Activated CD4-positive, alpha-beta T cell treated with anti-CD3 and anti-CD28 coated beads, Interleukin-2, amount 50 U/mL, for 48 hours (primary cell): ENCODE data around the gene DARS1.
"Not testable (repeated sequence)": the region's sequence is repeated elsewhere in the genome, so short reads cannot be mapped to it uniquely, and the experiment has no call there.

Source experiments
- DNase-seq, 2 experiments: peaks; one replicate each; pipeline ENCODE4 v3.0.0-alpha.2; 2020

The DARS1 gene

GRCh38 chr2:135942936-135943688, 42.3 kb downstream of the DARS1 start:
- no peak for DNase-seq

- no peak for DNase-seq
Observed at GRCh38 chr2:135936524-135936923, 48.9 kb downstream of the DARS1 start.

GRCh38 chr2:135935914-135936313, 49.5 kb downstream of the DARS1 start:
- no peak for DNase-seq

- DNase-seq = no peak
Observed at GRCh38 chr2:135931776-135932443, 53.5 kb downstream of the DARS1 start.

DNA sequence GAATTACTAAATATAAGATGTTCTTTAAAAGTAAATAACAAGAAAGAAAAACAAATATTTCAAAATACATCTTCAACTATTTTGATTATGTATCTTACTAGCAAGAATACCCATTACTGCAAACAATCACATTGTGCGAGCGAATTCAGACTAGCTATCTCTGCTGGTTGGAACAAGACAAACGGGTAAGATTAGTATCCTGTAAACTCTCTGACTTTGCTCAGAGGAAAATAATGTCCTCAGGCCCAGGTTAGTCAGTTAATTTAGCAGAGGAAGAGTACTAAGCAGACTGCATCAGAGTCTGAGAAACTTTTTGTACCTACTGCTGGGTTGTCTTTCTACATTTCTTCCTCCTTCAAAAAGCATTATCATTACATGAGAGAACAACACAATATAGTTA, 58.8 kb downstream of the DARS1 start:
- no peak for DNase-seq

DNA sequence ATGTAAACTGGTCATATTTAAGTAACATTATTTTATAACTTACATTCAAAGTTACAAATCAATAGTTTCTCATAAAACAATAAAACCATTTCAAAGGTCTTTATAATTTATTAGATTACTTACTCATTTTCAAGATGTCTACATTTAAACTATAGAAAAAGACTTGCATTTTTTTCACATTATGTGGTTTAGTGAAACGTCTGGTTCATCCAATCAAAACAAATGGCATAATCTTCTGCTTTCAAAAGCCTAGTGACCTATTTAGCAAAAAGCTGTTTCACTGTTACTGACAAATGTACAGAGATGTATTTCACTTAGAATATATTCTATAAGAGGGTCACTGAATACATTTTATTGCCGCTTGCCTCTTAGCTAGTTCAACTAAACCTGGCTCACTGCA, 59.9 kb downstream of the DARS1 start:
- DNase-seq = no peak

DNA sequence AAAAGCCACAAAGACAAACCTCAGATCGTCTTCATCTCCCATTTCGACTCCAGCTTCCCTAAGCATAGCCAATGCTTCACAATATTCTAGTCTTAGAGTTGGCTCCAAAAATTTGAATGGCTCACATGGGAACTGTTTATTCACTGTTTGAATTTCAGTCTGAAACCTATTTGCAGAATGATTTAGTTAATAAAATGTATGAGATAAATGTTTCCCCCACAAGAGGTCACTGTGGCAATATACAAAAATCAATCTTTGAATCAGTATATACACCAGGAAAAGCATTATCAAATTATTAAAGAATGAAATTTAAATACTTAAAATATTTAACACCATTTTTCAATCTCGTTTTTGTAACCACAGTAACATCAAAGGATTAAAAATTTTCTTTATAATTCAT, 69.2 kb downstream of the DARS1 start:
- DNase-seq = no peak

DNA sequence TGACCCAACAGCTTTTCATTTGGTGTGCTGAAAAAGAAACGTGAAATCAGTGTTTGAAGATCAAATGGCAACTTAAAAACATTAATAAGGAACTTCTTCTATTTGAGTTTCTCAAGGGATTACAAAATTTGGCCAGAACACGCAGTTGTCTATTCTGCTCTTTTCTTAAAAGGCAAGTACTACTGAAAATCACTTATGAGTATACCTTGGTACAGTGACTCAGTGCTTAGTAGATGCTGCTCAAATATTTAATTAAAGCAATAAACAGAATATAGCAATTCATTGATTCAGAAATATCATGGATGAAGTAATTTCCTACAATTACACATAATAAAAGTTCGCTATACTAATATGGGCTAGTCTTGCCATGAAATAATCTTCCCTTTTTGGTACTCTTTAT, 70.9 kb downstream of the DARS1 start:
- no peak for DNase-seq

DNA sequence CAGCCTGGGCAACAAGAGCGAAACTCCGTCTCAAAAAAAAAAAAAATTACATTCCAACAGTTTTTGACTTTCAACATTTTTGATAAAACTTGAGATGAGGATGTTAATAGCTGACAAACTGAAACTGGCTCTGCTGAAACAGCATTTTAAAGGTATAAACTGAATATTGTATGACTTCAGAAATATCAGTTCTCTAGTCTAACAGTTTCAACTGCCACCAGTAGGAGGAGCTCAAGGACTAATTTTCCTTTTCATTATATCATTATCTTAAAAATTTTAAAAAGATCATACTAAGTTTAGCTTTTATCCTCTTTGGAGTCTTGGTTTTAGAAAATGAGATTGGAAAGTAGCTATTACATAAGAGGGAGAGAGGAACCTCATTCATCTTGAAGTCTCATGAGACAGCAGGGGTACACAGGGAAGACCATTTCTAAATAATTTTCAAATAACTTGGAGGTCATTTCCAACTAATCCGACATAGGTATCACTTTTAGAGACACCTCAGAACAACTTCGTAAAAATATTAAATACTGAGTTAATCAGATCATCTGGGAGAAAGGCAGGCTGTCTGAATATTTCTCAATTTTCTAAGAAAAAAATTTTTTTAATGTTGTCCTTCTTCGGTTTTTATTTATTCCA, 71.6 kb downstream of the DARS1 start:
- DNase-seq = peak in 1 of 2 experiments; percentile 37

- no peak for DNase-seq
Observed at GRCh38 chr2:135909976-135910375, 75.5 kb downstream of the DARS1 start.

DNA sequence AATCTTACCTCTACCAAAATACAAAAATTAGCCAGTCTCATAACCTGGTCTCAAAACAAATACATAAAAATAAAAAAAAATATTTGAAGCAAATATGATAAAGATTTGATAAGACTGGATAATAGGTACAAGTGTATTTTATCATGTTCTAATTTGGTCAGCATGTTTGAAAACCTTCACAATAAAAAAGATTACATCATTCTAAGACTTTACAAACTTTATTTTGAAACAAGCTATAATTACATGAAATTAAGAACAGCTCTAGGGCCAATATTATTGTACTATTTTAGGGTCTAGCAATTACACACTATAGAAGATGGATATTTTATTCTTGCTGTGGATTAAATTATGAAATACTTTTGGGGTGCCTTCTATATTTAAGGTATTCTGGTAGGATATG, 79.7 kb downstream of the DARS1 start:
- DNase-seq = no peak

DNA sequence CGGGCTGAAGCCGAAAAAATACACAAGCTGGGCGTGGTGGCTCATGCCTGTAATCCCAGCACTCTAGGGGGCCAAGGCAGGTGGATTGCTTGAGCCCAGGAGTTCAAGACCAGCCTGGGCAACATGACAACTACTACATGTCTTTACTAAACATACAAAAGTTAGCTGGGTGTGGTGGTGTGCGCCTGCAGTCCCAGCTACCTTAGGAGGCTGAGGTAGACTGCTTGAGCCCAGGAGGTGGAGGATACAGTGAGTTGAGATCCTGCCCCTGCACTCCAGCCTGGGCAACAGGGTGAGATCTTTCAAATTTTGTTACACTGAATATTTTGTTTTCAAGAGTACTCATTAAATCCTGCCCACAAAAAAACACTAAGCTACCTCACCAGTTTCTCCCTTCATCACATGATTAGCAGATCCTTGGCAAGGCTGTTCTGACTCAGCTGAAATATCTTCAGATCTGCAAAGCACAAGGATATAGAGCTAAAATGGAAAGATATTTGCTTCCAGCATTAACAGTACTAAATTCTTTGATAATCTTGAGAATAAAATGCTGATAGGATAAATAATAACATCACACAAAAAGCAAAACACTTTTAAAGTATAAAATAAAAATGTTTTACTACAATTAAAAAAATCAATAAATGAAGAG, 81.0 kb downstream of the DARS1 start:
- no peak for DNase-seq

DNA sequence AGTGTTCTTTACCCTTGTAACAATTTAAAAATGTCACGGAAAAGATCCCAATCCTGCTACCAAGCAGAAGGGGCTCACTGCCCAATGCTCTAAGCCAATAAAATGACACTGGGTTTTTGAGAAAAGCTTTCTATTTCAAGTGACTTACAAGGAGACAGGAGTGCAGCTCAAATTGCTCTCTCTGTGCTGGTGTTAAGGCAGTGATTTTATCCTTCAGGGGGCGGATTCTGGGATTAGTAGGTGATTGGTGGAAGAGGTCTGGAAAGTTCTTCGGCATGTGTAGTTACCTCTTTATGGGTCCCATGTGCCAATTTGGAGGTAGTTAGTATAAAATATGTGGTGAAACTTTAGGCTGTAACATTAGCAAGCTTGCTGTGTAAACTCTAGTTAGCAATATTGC, 81.8 kb downstream of the DARS1 start:
- no peak for DNase-seq

GRCh38 chr2:135899567-135899966, 85.9 kb downstream of the DARS1 start:
- no peak for DNase-seq

DNA sequence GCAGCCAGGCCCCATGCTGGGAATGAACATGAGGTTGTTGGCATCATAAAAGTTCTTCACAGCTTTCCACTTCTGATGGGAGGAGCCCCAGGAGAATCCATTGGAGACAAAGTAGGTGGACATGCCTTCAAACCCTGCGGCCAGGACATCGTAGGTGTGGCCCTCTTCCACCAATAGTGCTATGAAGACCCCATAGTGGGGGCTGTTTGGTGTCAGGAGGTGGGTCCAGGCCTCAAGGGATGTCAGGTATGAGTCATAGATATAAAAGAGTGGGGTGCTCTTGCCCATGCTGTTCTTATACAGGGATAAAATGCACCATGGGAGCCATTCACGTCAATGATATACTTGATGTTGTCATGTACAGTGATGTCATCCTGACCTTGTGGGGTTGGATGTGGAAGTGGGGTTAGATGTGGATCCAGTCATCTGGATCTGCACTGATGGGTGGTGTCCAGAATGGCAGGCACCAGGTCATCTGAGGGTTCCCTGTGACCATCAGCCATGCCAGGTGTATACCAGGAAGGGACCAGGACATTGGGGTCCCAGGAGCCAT, 87.1 kb downstream of the DARS1 start:
- no peak for DNase-seq

DNA sequence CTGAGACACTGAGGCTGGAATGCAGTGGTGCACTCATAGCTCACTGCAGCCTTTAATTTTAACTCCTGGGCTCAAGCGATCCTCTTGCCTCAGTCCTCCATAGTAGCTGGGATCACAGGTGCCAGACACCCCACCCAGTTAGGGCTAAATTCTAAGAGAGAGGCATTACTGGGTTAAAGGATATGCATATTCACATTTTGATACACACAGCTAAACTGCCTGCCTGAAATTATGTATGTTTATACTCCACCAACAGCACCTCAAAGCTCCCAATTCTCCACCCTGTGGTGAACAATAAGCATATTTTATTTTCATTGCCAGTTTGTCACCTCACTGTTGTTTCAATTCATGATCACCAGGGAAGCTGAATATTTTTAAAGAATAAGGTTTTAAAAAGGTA, 90.5 kb downstream of the DARS1 start:
- no peak for DNase-seq

DNA sequence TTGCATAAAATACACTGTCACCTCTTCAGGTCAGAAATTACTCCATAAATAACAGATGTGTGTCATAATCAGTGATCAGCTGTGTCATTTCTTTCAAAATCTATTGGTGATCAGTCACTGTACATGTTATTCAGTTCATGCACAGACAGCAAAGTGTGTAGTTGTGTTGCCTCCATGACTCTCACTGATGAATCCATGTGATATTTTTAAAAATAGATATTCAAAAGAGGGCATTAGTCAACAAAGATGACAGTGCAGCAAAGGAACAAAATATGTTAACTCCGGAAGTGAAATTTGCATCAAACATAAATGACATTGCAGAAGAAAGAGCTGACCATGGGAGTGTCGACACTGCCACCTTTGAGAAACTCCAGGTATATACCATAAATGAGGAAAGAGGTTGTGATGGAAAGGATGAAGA, 92.0 kb downstream of the DARS1 start:
- DNase-seq = no peak

DNA sequence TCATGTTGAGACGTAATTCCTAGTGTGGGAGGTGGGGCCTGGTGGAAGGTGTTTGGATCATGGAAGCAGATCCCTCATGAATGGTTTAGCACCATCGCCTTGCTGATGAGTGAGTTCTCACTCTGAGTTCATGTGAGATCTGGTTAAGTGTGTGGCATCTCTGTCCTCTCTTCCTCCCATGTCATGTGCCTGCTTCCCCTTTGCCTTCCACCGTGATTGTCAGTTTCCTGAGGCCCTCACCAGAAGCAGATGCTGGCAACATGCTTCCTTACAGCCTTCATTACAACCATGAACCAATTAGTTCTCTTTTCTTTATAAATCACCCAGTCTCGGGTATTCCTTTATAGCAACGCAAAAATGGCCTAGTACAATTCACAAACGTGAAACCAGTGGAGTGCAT, 94.6 kb downstream of the DARS1 start:
- DNase-seq = no peak

GRCh38 chr2:135890149-135890548, 95.3 kb downstream of the DARS1 start:
- no peak for DNase-seq

DNA sequence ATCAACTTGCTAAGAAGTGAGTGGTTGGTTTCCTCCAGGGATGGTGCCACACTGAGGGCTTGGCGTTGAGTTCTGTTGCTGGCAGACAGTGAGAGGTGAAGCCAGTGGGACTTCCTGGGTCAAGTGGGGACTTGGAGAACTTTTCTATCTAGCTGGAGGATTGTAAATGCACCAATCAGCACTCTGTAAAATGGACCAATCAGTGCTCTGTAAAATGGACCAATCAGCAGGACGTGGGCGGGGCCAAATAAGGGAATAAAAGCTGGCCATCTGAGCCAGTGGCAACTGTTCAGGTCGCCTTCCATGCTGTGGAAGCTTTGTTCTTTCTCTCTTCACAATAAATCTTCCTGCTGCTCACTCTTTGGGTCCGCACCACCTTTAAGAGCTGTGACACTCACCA, 96.8 kb downstream of the DARS1 start:
- DNase-seq = not testable (repeated sequence)

GRCh38 chr2:135885709-135886108, 99.7 kb downstream of the DARS1 start:
- DNase-seq = no peak

DNA sequence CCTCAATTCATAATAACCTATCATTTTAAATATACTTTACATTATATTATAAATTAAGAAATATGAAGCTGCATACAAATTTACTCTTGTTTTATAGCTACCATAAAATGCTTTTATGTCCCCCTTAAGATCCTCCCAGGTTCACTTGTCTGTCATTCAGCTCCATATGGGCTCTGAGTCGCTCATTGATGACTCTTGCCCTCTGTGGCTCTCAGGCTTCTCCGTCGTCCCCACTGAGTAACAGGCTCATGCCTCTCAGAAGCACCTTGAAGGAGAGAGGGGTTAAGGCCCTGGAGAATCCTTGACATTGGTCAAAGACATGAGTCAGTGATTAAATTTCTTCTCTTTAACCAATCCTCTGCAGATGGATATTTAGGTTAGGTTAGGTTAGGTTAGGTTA, 103.0 kb downstream of the DARS1 start:
- no peak for DNase-seq

DNA sequence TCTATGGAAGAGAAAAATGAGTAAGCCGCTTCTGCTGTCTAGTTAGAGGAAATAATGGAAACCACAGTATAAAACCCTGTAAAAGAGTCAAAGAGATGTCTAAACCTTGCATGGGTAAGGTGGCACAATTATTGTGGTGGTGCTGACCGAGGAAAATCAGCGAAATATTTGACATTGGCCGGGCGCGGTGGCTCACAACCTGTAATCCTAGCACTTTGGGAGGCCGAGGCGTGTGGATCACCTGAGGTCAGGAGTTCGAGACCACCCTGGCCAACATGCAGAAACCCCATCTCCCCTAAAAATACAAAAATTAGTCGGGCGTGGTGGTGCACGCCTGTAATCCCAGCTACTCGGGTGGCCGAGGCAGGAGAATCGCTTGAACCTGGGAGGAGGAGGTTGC, 108.7 kb downstream of the DARS1 start:
- peak in 1 of 2 experiments; percentile 23 for DNase-seq
